Gastroesophageal sphincter (tissue), 4 donors: ENCODE results near the gene CCDC51. TPM values are rescaled to one million over a fixed set of nuclear protein-coding genes. Genes with fewer than 3 reads are reported as not detected.

Source experiments
- ATAC-seq: fragments of 150-250 bp; one replicate; pipeline ENCODE4 v1.9.1; 2016; ENCODE audit warnings: mild to moderate bottlenecking, moderate library complexity
- H3K27ac ChIP-seq, 4 donors: fragments of 200-600 bp; sonication (generic) in 3 of 4; 1 replicate in 3 of 4; 2 replicates in 1 of 4; pipeline ENCODE4 v1.5.1; 2016 to 2019
- H3K27me3 ChIP-seq: fragments of 200-600 bp; sonication (generic); one replicate; pipeline ENCODE4 v1.5.1; 2019
- H3K36me3 ChIP-seq, 2 donors: fragments of 200-600 bp; sonication (generic); one replicate each; pipeline ENCODE4 v1.5.1; 2019; ENCODE audit warnings: control low read depth in 1 of 2
- H3K4me1 ChIP-seq, 3 donors: fragments of 200-600 bp; sonication (generic); 1 replicate in 2 of 3; 2 replicates in 1 of 3; pipeline ENCODE4 v1.5.1; 2016 to 2019; ENCODE audit warnings: control low read depth in 2 of 3
- H3K4me3 ChIP-seq, 2 donors: fragments of 200-600 bp; sonication (generic); one replicate each; pipeline ENCODE4 v1.5.1; 2019; ENCODE audit warnings: mild to moderate bottlenecking in 1 of 2, moderate library complexity in 1 of 2
- H3K9me3 ChIP-seq, 3 donors: fragments of 200-600 bp; sonication (generic); one replicate each; pipeline ENCODE4 v1.5.1; 2017 to 2019; ENCODE audit warnings: control low read depth in 2 of 3
- EP300 ChIP-seq: sonication (generic); formaldehyde crosslinking; IDR thresholded peaks from one replicate; pipeline ENCODE4 v1.6.1; 2017; ENCODE audit warnings: antibody characterized with exemption, mild to moderate bottlenecking
- POLR2A ChIP-seq, 2 donors: fragments of 450-650 bp; IDR thresholded peaks; one replicate each; pipeline ENCODE4 v1.6.1; 2017; ENCODE audit warnings: antibody characterized with exemption in 2 of 2, mild to moderate bottlenecking in 2 of 2, moderate library complexity in 1 of 2
- POLR2AphosphoS5 ChIP-seq: sonication (generic); formaldehyde crosslinking; IDR thresholded peaks from one replicate; pipeline ENCODE4 v1.6.1; 2017; ENCODE audit warnings: antibody characterized with exemption
- WGBS, 2 donors: methylation state at CpG; one replicate each; pipeline ENCODE4 v1.1.5; 2018; ENCODE audit warnings: low coverage in 1 of 2; 5-methylcytosine and 5-hydroxymethylcytosine counted together
- total RNA-seq, 4 donors: library from RNA; depleted of rRNA; stranded (reverse); fragments of >200 nt; gene quantifications; one replicate each; pipeline ENCODE4 v1.1.0, GENCODE V29; 2016
- TF ChIP-seq, protein P1 (sequence below), 4 experiments: fragments of 200-600 bp in 2 of 4; fragments of 450-650 bp in 2 of 4; sonication (generic) in 1 of 4; IDR thresholded peaks; one replicate each; pipeline ENCODE4 v1.5.1; 2017 to 2019; ENCODE audit warnings: antibody characterized with exemption in 4 of 4, mild to moderate bottlenecking in 2 of 4, moderate library complexity in 2 of 4

The CCDC51 gene
- total RNA-seq, 4 donors from 2014 or later: 10.2 to 32.6 (median 26.3) TPM

DNA sequence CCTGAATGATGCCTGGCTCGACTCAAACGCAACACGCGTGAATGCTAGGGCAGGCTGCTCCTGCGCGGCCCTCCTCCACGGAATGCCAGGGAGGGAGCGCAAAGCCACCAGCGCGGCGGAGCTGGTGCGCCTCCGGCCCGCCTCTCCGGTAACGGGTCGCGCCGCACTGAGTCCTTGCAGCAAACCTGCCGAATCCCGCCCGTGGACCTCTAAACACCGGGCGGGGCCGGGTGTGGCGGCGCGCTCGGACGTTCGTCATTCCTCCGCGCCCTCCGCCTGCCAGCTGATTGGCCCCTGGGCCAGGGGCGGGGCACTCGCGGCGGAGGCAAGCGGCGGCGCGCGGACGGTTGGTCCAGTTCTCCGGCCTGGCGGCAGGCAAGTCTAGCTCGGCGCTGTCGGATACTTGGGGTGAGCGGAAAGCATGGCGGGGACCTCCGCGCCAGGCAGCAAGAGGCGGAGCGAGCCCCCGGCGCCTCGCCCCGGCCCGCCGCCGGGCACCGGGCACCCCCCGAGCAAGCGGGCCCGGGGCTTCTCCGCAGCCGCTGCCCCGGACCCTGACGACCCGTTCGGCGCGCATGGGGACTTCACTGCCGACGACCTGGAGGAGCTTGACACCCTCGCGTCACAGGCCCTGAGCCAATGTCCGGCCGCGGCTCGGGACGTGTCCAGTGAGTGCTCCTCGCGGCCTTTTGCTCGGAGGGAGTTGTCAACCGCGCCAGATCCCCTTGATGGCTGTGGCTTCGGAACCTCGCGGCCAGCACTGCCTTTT is 6.7 kb upstream of the CCDC51 start, which contains the start of gene ATRIP:
ATRIP (plus strand) TSS at position 313 of the 769 bp plus-strand sequence; CDS start at position 422, 109 bp downstream.
- H3K27me3 ChIP-seq: no peaks in the 10 kb centered on the region
- peak within 1 kb of the TSS; percentile 69 to 94 for H3K4me3 ChIP-seq
- ATAC-seq: peak; percentile 99
- peaks cover 0 to 45% of the 10 kb centered on the region in 2 donors for H3K36me3 ChIP-seq
- no peaks in the 10 kb centered on the region for H3K9me3 ChIP-seq
- TF ChIP-seq EP300: no peak
- peak; percentile 97 for TF ChIP-seq POLR2A (IDR thresholded peaks at IDR 0.05)
- TF ChIP-seq, protein P1, sequence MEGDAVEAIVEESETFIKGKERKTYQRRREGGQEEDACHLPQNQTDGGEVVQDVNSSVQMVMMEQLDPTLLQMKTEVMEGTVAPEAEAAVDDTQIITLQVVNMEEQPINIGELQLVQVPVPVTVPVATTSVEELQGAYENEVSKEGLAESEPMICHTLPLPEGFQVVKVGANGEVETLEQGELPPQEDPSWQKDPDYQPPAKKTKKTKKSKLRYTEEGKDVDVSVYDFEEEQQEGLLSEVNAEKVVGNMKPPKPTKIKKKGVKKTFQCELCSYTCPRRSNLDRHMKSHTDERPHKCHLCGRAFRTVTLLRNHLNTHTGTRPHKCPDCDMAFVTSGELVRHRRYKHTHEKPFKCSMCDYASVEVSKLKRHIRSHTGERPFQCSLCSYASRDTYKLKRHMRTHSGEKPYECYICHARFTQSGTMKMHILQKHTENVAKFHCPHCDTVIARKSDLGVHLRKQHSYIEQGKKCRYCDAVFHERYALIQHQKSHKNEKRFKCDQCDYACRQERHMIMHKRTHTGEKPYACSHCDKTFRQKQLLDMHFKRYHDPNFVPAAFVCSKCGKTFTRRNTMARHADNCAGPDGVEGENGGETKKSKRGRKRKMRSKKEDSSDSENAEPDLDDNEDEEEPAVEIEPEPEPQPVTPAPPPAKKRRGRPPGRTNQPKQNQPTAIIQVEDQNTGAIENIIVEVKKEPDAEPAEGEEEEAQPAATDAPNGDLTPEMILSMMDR (IDR thresholded peaks at IDR 0.05): peak in 1 of 4 experiments; percentile 47
- TF ChIP-seq POLR2AphosphoS5: peak; percentile 97
- peaks cover 0 to 48% (median 19%) of the 10 kb centered on the region in 3 donors for H3K4me1 ChIP-seq
- WGBS, 2 donors: 0% methylated on average over 1 of the region's 91 CpGs; no CpG with 5 or more reads in 1 of the 2 donors
- H3K27ac ChIP-seq: peak within 1 kb of the TSS; percentile 75 to 99 (median 96)

- TF ChIP-seq, protein P1 (IDR thresholded peaks at IDR 0.05): no peak
- TF ChIP-seq POLR2A (IDR thresholded peaks at IDR 0.05) (no peak), EP300 (no peak), POLR2AphosphoS5 (no peak)
- ATAC-seq: no peak
- Histone ChIP-seq H3K36me3 (peaks cover 0 to 45% of the 10 kb centered on the region in 2 donors), H3K27me3 (no peaks in the 10 kb centered on the region), H3K27ac (peak overlapping the region; percentile 75 to 99 (median 96)), H3K9me3 (no peaks in the 10 kb centered on the region), H3K4me1 (peaks cover 0 to 54% (median 25%) of the 10 kb centered on the region in 3 donors), H3K4me3 (peak overlapping the region; percentile 69 to 94)
- 0 to 25% methylated on average over 2 of the region's 6 CpGs for WGBS, 2 donors
Observed at GRCh38 chr3:48446043-48446424, 6.1 kb upstream of the CCDC51 start.

GRCh38 chr3:48445277-48445882 is 5.5 kb upstream of the CCDC51 start:
- Histone ChIP-seq H3K4me1 (peaks cover 0 to 59% (median 27%) of the 10 kb centered on the region in 3 donors), H3K4me3 (no peak overlapping the region), H3K27me3 (no peaks in the 10 kb centered on the region), H3K27ac (peak overlapping the region in 3 of 4 donors; percentile 93 to 99 (median 98)), H3K36me3 (peaks cover 0 to 39% of the 10 kb centered on the region in 2 donors), H3K9me3 (no peaks in the 10 kb centered on the region)
- 74 to 88% methylated on average over 4 to 5 of the region's 6 CpGs for WGBS, 2 donors
- no peak for ATAC-seq
- TF ChIP-seq POLR2A (IDR thresholded peaks at IDR 0.05): no peak
- TF ChIP-seq POLR2AphosphoS5: no peak
- TF ChIP-seq, protein P1 (IDR thresholded peaks at IDR 0.05): no peak
- no peak for TF ChIP-seq EP300

DNA sequence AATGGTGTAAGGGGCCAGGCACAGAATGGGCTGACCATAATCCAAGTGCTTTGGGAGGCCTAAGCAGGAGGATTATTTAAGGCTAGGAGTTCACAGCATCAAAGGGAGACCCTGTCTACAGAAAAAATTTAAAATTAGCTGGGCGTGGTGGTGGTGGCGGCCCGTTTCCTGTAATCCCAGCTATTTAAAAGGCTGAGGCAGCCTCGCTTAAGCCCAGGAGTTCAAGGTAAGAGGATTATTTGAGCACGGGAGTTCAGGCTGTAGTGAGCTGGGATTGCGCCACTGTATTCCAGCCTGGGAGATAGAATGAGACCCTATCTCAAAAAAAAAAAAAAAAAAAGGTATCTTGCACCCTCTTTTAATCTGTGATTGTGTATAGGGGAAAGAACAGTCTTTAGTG is 2.0 kb upstream of the CCDC51 start:
- no peak for ATAC-seq
- peak overlapping the region in 1 of 2 donors; percentile 89 for H3K4me3 ChIP-seq
- peaks cover 0 to 39% of the 10 kb centered on the region in 2 donors for H3K36me3 ChIP-seq
- WGBS, 2 donors: 0 to 61% methylated on average over 1 to 6 of the region's 6 CpGs
- peaks cover 0 to 49% (median 22%) of the 10 kb centered on the region in 3 donors for H3K4me1 ChIP-seq
- H3K9me3 ChIP-seq: no peaks in the 10 kb centered on the region
- H3K27ac ChIP-seq: peak overlapping the region in 2 of 4 donors; percentile 89 to 96
- H3K27me3 ChIP-seq: no peaks in the 10 kb centered on the region
- TF ChIP-seq POLR2A (IDR thresholded peaks at IDR 0.05) (no peak), POLR2AphosphoS5 (no peak), EP300 (no peak)
- TF ChIP-seq, protein P1 (IDR thresholded peaks at IDR 0.05): no peak
